ENCODE data around the gene KIRREL3. TPM values are rescaled to one million over a fixed set of nuclear protein-coding genes. Genes with fewer than 3 reads are reported as not detected.

The KIRREL3 gene
- total RNA-seq, 2 donors from 2014 or later, result 0.28 TPM; not detected in 1

DNA sequence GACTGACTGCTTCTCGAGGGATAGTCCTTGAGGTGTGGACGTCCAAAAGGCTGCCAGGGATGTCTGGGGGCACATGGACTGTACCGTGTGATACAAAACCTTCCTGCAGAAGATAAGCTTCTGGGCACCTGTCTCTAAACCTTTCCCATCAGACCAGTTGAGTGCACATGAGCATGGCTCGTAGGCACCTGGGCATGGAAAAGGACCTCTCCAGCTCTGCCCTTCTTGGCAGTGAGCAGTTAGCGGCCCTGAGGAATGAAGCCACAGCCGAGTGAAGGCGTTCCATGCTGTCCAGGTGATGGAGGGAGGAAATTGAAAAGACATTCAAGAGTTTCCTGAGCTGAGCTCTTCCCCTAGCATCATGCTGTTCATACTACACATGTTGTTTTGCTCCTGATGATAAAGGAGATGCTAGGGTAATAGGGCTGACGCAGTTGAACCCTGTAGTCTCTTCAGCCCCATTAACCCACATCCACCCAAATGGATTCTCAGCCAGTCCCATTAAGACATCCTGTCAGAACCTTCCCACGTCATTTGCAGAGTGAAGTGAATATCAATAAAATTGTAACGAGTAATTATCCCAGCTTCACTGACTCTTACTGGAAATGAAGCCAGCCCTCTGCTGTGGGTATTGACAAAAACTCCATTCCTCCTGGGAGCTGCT lies 138.6 kb downstream of the KIRREL3 start:
- WGBS, result 77% methylated on average over 10 of the region's 10 CpGs
- Histone ChIP-seq H3K27me3 (replicated peaks; ENCODE audit: insufficient read depth) (no peaks in the 10 kb centered on the region), H3K27ac (no peak overlapping the region), H3K4me3 (no peak overlapping the region), H3K9me3 (no peaks in the 10 kb centered on the region), H3K4me1 (replicated peaks) (no peaks in the 10 kb centered on the region), H3K36me3 (no peaks in the 10 kb centered on the region)
- DNase-seq (ENCODE audit: low spot score), result no peak
- intact Hi-C loops (cut with DNase I), result no loop called here
- TF ChIP-seq, protein P1, sequence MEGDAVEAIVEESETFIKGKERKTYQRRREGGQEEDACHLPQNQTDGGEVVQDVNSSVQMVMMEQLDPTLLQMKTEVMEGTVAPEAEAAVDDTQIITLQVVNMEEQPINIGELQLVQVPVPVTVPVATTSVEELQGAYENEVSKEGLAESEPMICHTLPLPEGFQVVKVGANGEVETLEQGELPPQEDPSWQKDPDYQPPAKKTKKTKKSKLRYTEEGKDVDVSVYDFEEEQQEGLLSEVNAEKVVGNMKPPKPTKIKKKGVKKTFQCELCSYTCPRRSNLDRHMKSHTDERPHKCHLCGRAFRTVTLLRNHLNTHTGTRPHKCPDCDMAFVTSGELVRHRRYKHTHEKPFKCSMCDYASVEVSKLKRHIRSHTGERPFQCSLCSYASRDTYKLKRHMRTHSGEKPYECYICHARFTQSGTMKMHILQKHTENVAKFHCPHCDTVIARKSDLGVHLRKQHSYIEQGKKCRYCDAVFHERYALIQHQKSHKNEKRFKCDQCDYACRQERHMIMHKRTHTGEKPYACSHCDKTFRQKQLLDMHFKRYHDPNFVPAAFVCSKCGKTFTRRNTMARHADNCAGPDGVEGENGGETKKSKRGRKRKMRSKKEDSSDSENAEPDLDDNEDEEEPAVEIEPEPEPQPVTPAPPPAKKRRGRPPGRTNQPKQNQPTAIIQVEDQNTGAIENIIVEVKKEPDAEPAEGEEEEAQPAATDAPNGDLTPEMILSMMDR (IDR thresholded peaks at IDR 0.05), result no peak
- TF ChIP-seq POLR2A (IDR thresholded peaks at IDR 0.05) (no peak), POLR2AphosphoS5 (IDR thresholded peaks at IDR 0.05) (no peak)

DNA sequence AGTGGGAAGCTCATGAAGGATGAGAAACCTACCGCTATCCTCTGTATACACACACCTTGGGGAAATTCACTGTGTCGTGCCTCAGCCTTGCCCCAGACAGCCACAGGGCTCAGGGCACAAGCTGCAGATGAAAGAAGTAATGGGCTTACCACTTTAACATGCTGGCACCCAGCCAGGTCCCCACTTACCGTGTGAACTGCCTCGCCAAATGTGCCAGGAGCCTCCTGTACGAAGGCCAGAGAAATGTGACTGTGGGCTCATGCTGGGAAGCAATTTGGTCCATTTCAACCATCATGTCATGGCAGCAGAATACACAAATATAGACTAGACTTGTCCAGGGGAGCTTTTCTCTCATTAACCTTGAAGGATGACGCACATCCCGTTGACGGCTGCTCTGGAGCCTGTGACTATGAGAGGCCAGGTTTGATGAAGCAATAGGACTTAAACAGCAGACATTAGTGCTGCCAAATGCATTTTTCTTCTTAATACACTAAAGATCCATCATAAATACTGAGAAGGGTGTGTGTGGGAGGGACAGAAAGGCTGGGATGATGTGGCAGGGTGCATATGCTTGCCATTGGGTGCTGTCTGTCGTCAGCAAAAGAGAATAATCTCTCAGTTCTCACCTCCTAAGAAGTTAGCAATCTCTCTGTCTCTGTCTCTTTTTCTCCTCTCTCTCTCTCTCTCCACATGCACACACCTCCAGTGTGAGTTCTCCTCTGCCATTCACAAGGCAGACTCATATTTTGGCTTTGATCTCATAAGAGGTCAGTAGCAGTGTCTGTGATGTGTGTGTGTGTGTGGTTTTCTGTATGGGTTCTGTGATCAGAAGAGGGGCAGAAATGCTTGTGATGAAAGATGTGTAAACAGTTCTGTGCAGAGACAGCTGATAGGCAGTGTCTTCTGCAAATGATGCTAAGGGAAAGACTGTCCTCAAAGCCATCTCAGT lies 142.4 kb downstream of the KIRREL3 start:
- intact Hi-C loops (cut with DNase I), result no loop called here
- Histone ChIP-seq H3K4me3 (no peak overlapping the region), H3K27ac (no peak overlapping the region), H3K36me3 (no peaks in the 10 kb centered on the region), H3K9me3 (no peaks in the 10 kb centered on the region), H3K4me1 (replicated peaks) (no peaks in the 10 kb centered on the region), H3K27me3 (replicated peaks; ENCODE audit: insufficient read depth) (no peaks in the 10 kb centered on the region)
- DNase-seq (ENCODE audit: low spot score), result no peak
- TF ChIP-seq, protein P1 (IDR thresholded peaks at IDR 0.05), result no peak
- TF ChIP-seq POLR2A (IDR thresholded peaks at IDR 0.05) (no peak), POLR2AphosphoS5 (IDR thresholded peaks at IDR 0.05) (no peak)
- WGBS, result 48% methylated on average over 9 of the region's 9 CpGs

DNA sequence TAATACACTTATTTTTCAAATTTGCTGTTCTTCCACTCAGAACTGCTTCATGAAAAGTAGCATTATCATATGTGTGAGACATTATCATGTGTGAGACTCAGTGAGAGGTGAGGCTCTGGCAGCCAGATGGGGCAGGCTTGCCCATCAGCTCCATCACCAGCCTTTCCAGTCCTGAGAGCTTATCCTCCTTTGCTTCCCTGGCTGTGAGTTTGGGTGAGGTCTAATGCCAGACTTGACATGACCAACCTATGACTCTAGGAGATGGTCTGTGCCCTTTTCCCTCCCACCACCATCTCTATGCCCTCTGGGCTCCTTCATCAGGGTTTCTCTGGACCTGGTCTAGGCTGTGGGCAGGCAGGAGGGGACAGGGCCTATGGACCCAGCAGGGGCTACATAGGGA lies 145.0 kb downstream of the KIRREL3 start:
- Histone ChIP-seq H3K4me3 (no peak overlapping the region), H3K4me1 (replicated peaks) (no peaks in the 10 kb centered on the region), H3K27ac (no peak overlapping the region), H3K9me3 (no peaks in the 10 kb centered on the region), H3K27me3 (replicated peaks; ENCODE audit: insufficient read depth) (no peaks in the 10 kb centered on the region), H3K36me3 (no peaks in the 10 kb centered on the region)
- DNase-seq (ENCODE audit: low spot score), result no peak
- TF ChIP-seq POLR2A (IDR thresholded peaks at IDR 0.05) (no peak), POLR2AphosphoS5 (IDR thresholded peaks at IDR 0.05) (no peak)
- TF ChIP-seq, protein P1 (IDR thresholded peaks at IDR 0.05), result no peak
- intact Hi-C loops (cut with DNase I), result no loop called here

DNA sequence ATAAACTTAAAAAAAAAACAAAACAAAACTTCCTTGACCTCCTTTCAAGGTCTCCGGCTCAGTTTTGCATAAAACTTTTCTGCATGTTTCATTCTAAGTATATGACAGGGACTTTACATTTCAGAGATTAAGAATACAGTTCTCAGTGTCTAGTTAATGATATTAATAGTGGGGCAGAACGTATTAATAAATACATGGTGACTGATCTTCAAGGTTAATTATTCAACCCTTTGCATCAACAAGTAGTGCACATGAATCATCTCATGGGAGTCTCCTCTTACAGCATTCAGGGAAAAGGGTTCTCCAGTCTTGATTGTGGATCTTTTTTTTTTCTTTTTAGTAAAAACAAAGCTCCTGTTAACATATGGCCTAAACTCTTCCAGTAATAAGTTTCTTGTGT lies 146.8 kb downstream of the KIRREL3 start:
- H3K27ac ChIP-seq, result no peak overlapping the region
- TF ChIP-seq POLR2AphosphoS5 (IDR thresholded peaks at IDR 0.05) (no peak), POLR2A (IDR thresholded peaks at IDR 0.05) (no peak)
- TF ChIP-seq, protein P1 (IDR thresholded peaks at IDR 0.05), result no peak
- WGBS, result 48% methylated on average over 2 of the region's 2 CpGs

More for the DNA sequence above, 146.8 kb downstream of the KIRREL3 start:
- Histone ChIP-seq H3K36me3 (no peaks in the 10 kb centered on the region), H3K27me3 (replicated peaks; ENCODE audit: insufficient read depth) (no peaks in the 10 kb centered on the region), H3K4me3 (no peak overlapping the region), H3K4me1 (replicated peaks) (no peaks in the 10 kb centered on the region), H3K9me3 (no peaks in the 10 kb centered on the region)
- DNase-seq (ENCODE audit: low spot score), result no peak
- intact Hi-C loops (cut with DNase I), result no loop called here

Measured in prostate gland (tissue), 2 donors.